ENCODE measurements around the gene BEND6.

- TF ChIP-seq POLR2A (IDR thresholded peaks at IDR 0.05; ENCODE audit: low read depth, low read length) = no peak
- TF ChIP-seq PML (IDR thresholded peaks at IDR 0.05; ENCODE audit: low read length) = no peak
- no peak for TF ChIP-seq BHLHE40 (IDR thresholded peaks at IDR 0.05; ENCODE audit: borderline replicate concordance in 1 of 2, low read depth in 2 of 2, low read length in 1 of 2)
- TF ChIP-seq SIX5 (IDR thresholded peaks at IDR 0.05; ENCODE audit: low read depth, low read length, severe bottlenecking) = no peak
- no peak for TF ChIP-seq CTCF (IDR thresholded peaks at IDR 0.05 in 2 of 3, conservative IDR thresholded peaks at IDR 0.05 in 1 of 3; ENCODE audit: control insufficient read depth in 2 of 3, extremely low read depth in 1 of 3, insufficient read depth in 1 of 3, low read depth in 3 of 3, low read length in 3 of 3)
- no peak for TF ChIP-seq STAT1 (conservative IDR thresholded peaks at IDR 0.05)
- TF ChIP-seq MAX (IDR thresholded peaks at IDR 0.05; ENCODE audit: low read depth, low read length) = no peak
- no peak for TF ChIP-seq NFIC (IDR thresholded peaks at IDR 0.05; ENCODE audit: low read depth, low read length)
Measured at GRCh38 chr6:56930846-56931245, 24.1 kb upstream of the BEND6 start.
